GM19099 (cell line): ENCODE measurements around the gene SLITRK2.

ENCODE experiments used
- POLR2A ChIP-seq: IDR thresholded peaks from 3 replicates; pipeline ENCODE4 v1.6.1; 2011; ENCODE audit warnings: low read depth; ENCODE audit not compliant: insufficient read length; ENCODE audit errors: extremely low read depth

The SLITRK2 gene

GRCh38 chrX:145826466-145826865 is 8.8 kb downstream of the SLITRK2 start:
- no peak for TF ChIP-seq POLR2A

DNA sequence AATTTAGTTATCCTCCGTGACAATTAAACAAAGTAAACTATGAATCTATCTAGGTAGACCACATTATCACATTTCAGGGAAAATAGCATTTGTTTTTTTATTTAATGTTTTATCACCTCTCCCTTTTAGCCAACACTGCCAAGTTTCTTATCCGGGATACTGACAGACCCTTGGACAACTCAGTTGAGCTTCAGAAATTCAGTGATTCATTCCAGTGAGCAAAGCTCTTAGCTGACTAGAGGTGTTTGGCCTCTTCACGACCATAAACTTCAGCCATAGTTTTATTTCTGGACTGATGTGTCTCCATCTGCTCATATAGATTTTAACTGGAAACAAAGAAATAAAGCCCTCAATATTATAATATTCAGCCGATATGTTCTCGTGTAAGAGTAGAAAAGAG is 15.2 kb downstream of the SLITRK2 start:
- no peak for TF ChIP-seq POLR2A

DNA sequence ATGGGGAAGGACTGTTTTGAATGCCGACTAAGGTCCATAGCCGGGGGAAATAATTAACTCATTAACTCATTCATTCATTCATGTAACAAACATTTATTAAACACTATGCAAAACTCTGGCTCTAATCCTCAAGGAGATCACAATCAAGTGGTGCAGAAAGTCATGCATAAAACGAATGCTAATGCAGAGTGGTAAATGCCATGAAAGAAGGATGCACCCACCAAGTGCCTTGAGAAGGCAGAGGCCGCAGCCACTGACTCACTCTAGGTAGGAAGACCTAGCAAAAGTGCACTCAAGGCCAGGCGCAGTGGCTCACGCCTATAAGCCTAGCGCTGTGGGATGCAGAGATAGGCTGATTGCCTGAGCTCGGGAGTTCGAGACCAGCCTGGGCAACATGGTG is 22.9 kb downstream of the SLITRK2 start:
- TF ChIP-seq POLR2A, result no peak

DNA sequence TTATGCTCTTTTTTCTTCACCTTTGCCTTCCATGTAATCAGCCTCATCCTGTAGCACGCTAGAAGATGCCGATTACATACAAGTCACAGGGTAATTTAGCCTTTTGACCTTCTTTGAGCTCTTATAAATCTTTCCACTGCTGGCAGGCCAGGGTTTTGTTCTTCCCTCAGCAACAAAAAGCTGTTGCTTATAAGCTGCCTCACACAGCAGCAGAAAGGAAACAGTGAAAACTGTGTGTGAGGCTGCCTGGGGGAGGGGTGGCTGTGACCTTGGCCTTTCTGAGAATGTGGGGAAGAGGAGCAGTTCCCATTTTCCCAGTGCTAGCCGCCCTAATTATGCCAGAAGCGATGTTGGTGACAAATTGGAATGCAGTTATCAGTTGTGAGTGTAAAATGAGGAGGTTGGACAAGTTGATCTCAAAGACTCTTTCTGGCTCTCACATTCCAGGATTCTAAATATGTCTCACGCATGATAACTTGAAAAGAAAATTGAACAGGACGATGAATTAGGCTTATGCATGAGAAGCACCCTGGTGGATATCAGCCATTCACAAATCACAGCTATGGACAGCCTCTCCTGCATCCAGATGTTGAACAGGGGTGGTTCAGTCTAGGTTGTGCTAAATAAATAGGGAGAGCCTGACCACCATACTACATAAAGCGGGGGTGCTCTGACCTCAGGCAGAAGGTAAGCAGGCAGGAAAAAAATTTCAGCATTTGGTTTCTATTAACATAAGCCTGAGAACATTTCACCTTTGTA is 25.7 kb downstream of the SLITRK2 start:
- TF ChIP-seq POLR2A, result no peak

DNA sequence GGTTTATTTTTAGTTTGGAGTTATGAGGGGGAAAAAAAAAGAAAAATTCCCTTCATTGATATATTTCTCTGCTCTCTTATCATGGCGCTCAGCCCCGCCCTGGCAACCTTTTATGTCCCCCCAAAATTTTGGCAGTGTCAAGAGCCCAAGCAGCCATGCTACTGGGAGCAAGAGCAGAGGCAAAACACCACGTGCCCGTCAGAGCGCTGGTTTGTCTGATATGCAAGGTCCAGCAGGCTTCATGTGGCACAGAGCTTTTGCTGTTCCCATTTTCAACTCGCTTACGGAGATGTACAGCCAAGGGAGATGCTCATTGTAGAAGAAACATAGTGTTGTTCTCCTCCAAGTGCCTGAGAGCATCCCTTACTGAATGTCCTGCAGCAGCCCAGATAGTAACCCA is 27.3 kb downstream of the SLITRK2 start:
- TF ChIP-seq POLR2A, result no peak

GRCh38 chrX:145848448-145848847 is 30.8 kb downstream of the SLITRK2 start:
- TF ChIP-seq POLR2A, result no peak

GRCh38 chrX:145848857-145849256 is 31.2 kb downstream of the SLITRK2 start:
- no peak for TF ChIP-seq POLR2A

GRCh38 chrX:145853181-145853580 is 35.6 kb downstream of the SLITRK2 start:
- TF ChIP-seq POLR2A, result no peak

DNA sequence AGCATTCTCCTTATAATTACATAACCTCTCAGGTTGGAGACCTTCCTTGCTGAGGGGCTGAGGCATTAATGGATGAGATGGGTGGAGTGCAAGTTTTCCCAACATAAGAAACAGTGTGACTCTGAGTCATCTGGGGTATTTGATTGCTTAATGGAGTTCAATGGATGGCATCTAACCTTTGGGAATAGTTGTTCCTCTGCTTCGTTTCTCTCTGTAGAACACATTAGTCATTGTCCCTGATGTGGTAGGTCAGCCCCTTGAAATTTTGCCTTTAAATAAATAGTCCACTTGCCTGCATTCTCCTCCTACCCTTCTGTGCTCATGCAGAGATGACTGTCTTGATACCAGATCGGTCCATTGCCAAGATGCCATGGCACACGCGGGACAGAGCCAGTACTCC is 38.6 kb downstream of the SLITRK2 start:
- no peak for TF ChIP-seq POLR2A

DNA sequence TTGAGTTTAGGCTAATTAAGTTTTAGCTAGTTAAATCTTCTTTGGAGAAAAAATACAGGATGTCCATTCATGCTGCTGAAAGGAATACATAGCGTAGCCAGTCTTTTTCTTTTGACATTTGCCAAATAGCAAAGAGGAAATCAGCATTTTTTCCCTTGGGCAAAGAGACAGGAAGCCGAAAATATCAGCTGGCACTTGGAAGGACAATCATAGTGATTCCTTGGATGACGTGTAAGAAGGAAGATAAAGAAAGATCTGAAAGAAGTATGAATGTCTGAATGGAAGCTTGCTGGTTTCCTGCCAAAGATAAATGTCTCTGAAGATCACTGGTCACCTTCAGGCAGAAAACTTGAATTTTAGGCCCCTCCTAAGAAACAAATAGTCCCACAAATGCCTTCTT is 44.2 kb downstream of the SLITRK2 start:
- no peak for TF ChIP-seq POLR2A

DNA sequence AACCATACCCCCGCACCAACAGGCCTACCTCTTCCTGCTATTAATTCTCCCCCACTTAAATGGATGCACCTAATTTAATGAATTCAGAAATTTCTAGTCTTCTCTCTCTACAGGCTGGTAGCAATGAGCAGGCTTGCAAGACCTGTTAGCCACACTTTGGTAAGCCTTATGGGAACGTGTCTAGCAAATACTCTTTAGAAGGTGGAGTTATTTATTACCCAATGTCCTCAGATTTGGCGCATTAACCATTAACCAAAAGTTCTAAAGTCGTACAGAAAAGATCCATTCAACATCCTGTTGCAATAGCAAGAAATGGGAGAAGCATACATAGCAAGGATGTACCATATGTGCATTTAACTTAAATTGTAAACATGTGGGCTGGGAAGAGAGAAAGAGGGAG is 47.5 kb downstream of the SLITRK2 start:
- TF ChIP-seq POLR2A, result no peak
